ENCODE measurements around the gene RNF10. TPM values are rescaled to one million over a fixed set of nuclear protein-coding genes. Genes with fewer than 3 reads are reported as not detected.

Gene RNF10
- total and polyA plus RNA-seq, 2 of the 4 experiments (the other 2 are of a cell fraction) = 44.4 to 95.0 TPM

DNA sequence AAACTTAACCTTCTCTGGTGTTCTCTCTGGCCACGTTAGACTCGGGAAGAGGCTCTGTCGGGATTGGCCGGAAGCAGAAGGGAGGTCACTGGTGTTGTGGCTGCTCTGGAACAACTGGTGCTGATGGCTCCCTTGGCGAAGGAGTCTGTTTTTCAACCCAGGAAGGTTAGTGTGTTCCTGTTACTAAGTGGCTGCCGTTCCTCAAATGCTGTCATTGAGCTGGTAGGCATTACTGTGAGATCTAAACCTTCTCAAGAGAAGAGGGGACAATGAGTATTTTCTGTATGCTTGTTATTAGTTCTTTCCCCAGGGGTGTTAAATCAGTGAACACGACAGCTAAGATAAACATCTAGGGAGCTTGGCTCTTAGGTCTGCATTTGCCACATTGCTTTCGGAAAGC lies 28.8 kb downstream of the RNF10 start:
- no TSS peak for BruUV-seq (replicated peaks)
- H3K9ac ChIP-seq (ENCODE audit: low read depth, low read length) = no peak overlapping the region
- 96% methylated on average over 6 of the region's 8 CpGs; no CpG with 5 or more reads in 1 of the 2 experiments for WGBS, 2 experiments (ENCODE audit: extremely low coverage in 2 of 2, insufficient read length in 1 of 2)

More for the DNA sequence above, 28.8 kb downstream of the RNF10 start:
- Histone ChIP-seq H3K9me1 (ENCODE audit: insufficient read depth, low read length) (no peaks in the 10 kb centered on the region), H3K4me2 (ENCODE audit: low read depth, low read length) (no peak overlapping the region), H3K36me3 (ENCODE audit: control insufficient read depth, insufficient read depth, low read length) (peaks cover 63% of the 10 kb centered on the region), H4K20me1 (ENCODE audit: insufficient read depth, low read length) (peaks cover 17% of the 10 kb centered on the region), H3K23ac (ENCODE audit: low read depth, low read length) (no peak overlapping the region), H2AFZ (replicated peaks; ENCODE audit: low read length, poor library complexity) (no peak overlapping the region), H3K56ac (ENCODE audit: extremely low read depth, insufficient read depth, low read length) (no peak overlapping the region), H3K14ac (replicated peaks; ENCODE audit: low read depth, low read length) (no peak overlapping the region), H2BK15ac (ENCODE audit: low read depth, low read length) (no peak overlapping the region), H3K79me1 (ENCODE audit: low read depth in 1 of 2, low read length in 2 of 2) (peaks cover 9 to 22% of the 10 kb centered on the region in 2 experiments), H2AK5ac (ENCODE audit: low read depth, low read length) (no peak overlapping the region), H4K5ac (ENCODE audit: low read depth, low read length) (no peak overlapping the region), H3K9me3 (ENCODE audit: control insufficient read depth, insufficient read depth, low read length) (no peaks in the 10 kb centered on the region), H2BK120ac (ENCODE audit: low read depth, low read length) (no peak overlapping the region), H3K4me3 (ENCODE audit: insufficient read depth, low read depth, low read length) (no peak overlapping the region), H4K8ac (ENCODE audit: low read depth in 2 of 2, low read length in 2 of 2) (no peak overlapping the region), H3K4ac (ENCODE audit: low read depth, low read length) (no peak overlapping the region), H3K27me3 (ENCODE audit: control insufficient read depth, insufficient read depth, low read length) (no peaks in the 10 kb centered on the region), H4K91ac (ENCODE audit: insufficient read depth, low read depth, low read length) (no peak overlapping the region), H3K18ac (ENCODE audit: low read depth, low read length) (no peak overlapping the region), H2BK5ac (ENCODE audit: low read depth, low read length, poor library complexity, severe bottlenecking) (no peak overlapping the region), H3K4me1 (ENCODE audit: control insufficient read depth, insufficient read depth, low read length) (no peaks in the 10 kb centered on the region), H2AK9ac (replicated peaks; ENCODE audit: low read depth, low read length, poor library complexity) (no peak overlapping the region), H3K27ac (ENCODE audit: insufficient read depth, low read length) (no peak overlapping the region), H2BK20ac (ENCODE audit: low read depth, low read length) (no peak overlapping the region)
- ChIA-PET CTCF (no interaction called here), POLR2A (ENCODE audit: unreplicated experiment) (no interaction called here)
- no peak for DNase-seq
- dilution Hi-C loops (cut with HindIII; ENCODE audit: low sequenced_read_pairs, unreplicated experiment) = no loop called here
- TF ChIP-seq RAD21 (IDR thresholded peaks at IDR 0.05; ENCODE audit: low read length) (no peak), FOS (IDR thresholded peaks at IDR 0.05; ENCODE audit: low read depth, low read length) (no peak), MAFK (IDR thresholded peaks at IDR 0.05; ENCODE audit: low read depth, low read length) (no peak), SMC3 (IDR thresholded peaks at IDR 0.05; ENCODE audit: low read depth, low read length) (no peak), BHLHE40 (IDR thresholded peaks at IDR 0.05; ENCODE audit: low read depth, low read length) (no peak), RFX5 (IDR thresholded peaks at IDR 0.05; ENCODE audit: low read depth, low read length) (no peak), MXI1 (IDR thresholded peaks at IDR 0.05; ENCODE audit: borderline replicate concordance, low read depth, low read length) (no peak), CHD1 (IDR thresholded peaks at IDR 0.05; ENCODE audit: low read depth, low read length) (no peak), RCOR1 (IDR thresholded peaks at IDR 0.05; ENCODE audit: insufficient replicate concordance, low read length) (no peak), NFE2L2 (IDR thresholded peaks at IDR 0.05; ENCODE audit: low read depth, low read length) (no peak), CEBPB (IDR thresholded peaks at IDR 0.05; ENCODE audit: low read depth, low read length) (no peak), POLR2A (IDR thresholded peaks at IDR 0.05; ENCODE audit: low read depth, low read length) (no peak), MAZ (IDR thresholded peaks at IDR 0.05; ENCODE audit: borderline replicate concordance, low read depth, low read length) (no peak)
- TF ChIP-seq, protein P1, sequence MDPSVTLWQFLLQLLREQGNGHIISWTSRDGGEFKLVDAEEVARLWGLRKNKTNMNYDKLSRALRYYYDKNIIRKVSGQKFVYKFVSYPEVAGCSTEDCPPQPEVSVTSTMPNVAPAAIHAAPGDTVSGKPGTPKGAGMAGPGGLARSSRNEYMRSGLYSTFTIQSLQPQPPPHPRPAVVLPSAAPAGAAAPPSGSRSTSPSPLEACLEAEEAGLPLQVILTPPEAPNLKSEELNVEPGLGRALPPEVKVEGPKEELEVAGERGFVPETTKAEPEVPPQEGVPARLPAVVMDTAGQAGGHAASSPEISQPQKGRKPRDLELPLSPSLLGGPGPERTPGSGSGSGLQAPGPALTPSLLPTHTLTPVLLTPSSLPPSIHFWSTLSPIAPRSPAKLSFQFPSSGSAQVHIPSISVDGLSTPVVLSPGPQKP (IDR thresholded peaks at IDR 0.05; ENCODE audit: borderline replicate concordance, low read depth, low read length) = no peak
- TF ChIP-seq, protein P2, sequence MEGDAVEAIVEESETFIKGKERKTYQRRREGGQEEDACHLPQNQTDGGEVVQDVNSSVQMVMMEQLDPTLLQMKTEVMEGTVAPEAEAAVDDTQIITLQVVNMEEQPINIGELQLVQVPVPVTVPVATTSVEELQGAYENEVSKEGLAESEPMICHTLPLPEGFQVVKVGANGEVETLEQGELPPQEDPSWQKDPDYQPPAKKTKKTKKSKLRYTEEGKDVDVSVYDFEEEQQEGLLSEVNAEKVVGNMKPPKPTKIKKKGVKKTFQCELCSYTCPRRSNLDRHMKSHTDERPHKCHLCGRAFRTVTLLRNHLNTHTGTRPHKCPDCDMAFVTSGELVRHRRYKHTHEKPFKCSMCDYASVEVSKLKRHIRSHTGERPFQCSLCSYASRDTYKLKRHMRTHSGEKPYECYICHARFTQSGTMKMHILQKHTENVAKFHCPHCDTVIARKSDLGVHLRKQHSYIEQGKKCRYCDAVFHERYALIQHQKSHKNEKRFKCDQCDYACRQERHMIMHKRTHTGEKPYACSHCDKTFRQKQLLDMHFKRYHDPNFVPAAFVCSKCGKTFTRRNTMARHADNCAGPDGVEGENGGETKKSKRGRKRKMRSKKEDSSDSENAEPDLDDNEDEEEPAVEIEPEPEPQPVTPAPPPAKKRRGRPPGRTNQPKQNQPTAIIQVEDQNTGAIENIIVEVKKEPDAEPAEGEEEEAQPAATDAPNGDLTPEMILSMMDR (conservative IDR thresholded peaks at IDR 0.05; ENCODE audit: low read depth, low read length) = no peak
- TF ChIP-seq, protein P3, sequence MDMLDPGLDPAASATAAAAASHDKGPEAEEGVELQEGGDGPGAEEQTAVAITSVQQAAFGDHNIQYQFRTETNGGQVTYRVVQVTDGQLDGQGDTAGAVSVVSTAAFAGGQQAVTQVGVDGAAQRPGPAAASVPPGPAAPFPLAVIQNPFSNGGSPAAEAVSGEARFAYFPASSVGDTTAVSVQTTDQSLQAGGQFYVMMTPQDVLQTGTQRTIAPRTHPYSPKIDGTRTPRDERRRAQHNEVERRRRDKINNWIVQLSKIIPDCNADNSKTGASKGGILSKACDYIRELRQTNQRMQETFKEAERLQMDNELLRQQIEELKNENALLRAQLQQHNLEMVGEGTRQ (IDR thresholded peaks at IDR 0.05; ENCODE audit: low read depth, low read length) = no peak
- ATAC-seq (ENCODE audit: low read depth) = no peak
- in situ Hi-C loops (cut with MboI; ENCODE audit: low sequenced_read_pairs) = no loop called here
- intact Hi-C loops (cut with micrococcal nuclease) = no loop called here

All from IMR-90 (cell line).